ENCODE results near the gene RAPGEF2. TPM values are rescaled to one million over a fixed set of nuclear protein-coding genes. Genes with fewer than 3 reads are reported as not detected.
A peak's percentile ranks its signal among the peaks of the same experiment; 100 is the strongest.

Gene RAPGEF2
- total and polyA plus RNA-seq, 2 donors from 2014 or later = 6.9 to 50.6 TPM

DNA sequence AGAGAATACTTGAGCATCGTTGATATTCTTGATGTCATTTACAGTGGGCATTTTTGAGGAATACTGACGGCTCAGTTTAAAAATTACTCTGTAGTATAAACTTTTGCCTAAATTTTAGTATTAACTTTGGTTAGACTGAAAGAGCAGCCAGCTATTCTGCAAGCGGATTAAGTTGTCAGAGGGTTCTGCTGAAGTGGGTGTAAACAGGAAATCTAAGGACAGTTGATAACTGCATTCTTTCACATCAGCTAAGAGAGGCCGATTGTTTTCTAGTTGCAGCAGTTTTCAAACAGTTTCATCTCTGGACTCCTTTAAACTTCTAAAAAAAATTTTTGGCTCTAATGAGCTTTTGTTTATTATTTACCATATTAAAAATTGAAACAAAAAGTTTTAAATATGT is 149.6 kb downstream of the RAPGEF2 start:
- TF ChIP-seq, protein P1, sequence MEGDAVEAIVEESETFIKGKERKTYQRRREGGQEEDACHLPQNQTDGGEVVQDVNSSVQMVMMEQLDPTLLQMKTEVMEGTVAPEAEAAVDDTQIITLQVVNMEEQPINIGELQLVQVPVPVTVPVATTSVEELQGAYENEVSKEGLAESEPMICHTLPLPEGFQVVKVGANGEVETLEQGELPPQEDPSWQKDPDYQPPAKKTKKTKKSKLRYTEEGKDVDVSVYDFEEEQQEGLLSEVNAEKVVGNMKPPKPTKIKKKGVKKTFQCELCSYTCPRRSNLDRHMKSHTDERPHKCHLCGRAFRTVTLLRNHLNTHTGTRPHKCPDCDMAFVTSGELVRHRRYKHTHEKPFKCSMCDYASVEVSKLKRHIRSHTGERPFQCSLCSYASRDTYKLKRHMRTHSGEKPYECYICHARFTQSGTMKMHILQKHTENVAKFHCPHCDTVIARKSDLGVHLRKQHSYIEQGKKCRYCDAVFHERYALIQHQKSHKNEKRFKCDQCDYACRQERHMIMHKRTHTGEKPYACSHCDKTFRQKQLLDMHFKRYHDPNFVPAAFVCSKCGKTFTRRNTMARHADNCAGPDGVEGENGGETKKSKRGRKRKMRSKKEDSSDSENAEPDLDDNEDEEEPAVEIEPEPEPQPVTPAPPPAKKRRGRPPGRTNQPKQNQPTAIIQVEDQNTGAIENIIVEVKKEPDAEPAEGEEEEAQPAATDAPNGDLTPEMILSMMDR (IDR thresholded peaks at IDR 0.05; ENCODE audit: borderline replicate concordance, extremely low read depth, insufficient read depth) = no peak
- no peaks in the 10 kb centered on the region for H3K36me3 ChIP-seq (ENCODE audit: control insufficient read depth in 2 of 3, insufficient read depth in 3 of 3, low read length in 3 of 3)
- peaks cover 0 to 4% (median 0%) of the 10 kb centered on the region in 3 donors for H3K4me1 ChIP-seq (ENCODE audit: control insufficient read depth in 2 of 3, insufficient read depth in 2 of 3, low read depth in 1 of 3, low read length in 3 of 3)
- H3K27me3 ChIP-seq (ENCODE audit: control insufficient read depth, insufficient read depth, low read length) = no peaks in the 10 kb centered on the region
- DNase-seq (peak in 1 of 5 donors; percentile 41), FAIRE-seq (peak; percentile 3)
- no peak overlapping the region for H3K27ac ChIP-seq (ENCODE audit: low read depth in 2 of 2, low read length in 2 of 2)
- intact Hi-C loops (cut with DNase I) = no loop called here
- H3K4me3 ChIP-seq (ENCODE audit: low read length in 3 of 3) = no peak overlapping the region
- no peak overlapping the region for H3K9ac ChIP-seq (ENCODE audit: low read length in 3 of 3)
- H3K9me3 ChIP-seq (ENCODE audit: control insufficient read depth in 2 of 3, insufficient read depth in 1 of 3, low read length in 3 of 3) = no peaks in the 10 kb centered on the region

DNA sequence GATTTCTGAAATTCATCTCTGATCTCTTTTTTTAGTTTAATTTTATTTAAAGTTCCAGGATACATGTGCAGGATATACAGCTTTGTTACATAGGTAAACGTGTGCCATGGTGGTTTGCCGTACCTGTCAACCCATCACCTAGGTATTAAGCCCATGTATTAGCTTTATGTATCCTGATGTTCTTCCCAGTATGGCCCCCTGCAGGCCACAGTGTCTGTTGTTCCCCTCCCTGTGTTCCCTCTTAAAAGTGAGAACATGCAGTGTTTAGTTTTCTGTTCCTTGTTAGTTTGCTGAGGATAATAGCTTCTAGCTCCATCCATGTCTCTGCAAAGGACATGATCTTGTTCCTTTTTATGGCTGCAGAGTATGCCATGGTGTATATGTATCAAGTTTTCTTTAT is 153.2 kb downstream of the RAPGEF2 start:
- DNase-seq = no peak
- Histone ChIP-seq H3K27me3 (ENCODE audit: control insufficient read depth, insufficient read depth, low read length) (no peaks in the 10 kb centered on the region), H3K4me3 (ENCODE audit: low read length in 3 of 3) (no peak overlapping the region), H3K27ac (ENCODE audit: low read depth in 2 of 2, low read length in 2 of 2) (no peak overlapping the region), H3K9me3 (ENCODE audit: control insufficient read depth in 2 of 3, insufficient read depth in 1 of 3, low read length in 3 of 3) (no peaks in the 10 kb centered on the region), H3K36me3 (ENCODE audit: control insufficient read depth in 2 of 3, insufficient read depth in 3 of 3, low read length in 3 of 3) (no peaks in the 10 kb centered on the region), H3K9ac (ENCODE audit: low read length in 3 of 3) (no peak overlapping the region), H3K4me1 (ENCODE audit: control insufficient read depth in 2 of 3, insufficient read depth in 2 of 3, low read depth in 1 of 3, low read length in 3 of 3) (no peaks in the 10 kb centered on the region)
- TF ChIP-seq, protein P1 (IDR thresholded peaks at IDR 0.05; ENCODE audit: borderline replicate concordance, extremely low read depth, insufficient read depth) = no peak
- intact Hi-C loops (cut with DNase I) = no loop called here
- no peak for FAIRE-seq

DNA sequence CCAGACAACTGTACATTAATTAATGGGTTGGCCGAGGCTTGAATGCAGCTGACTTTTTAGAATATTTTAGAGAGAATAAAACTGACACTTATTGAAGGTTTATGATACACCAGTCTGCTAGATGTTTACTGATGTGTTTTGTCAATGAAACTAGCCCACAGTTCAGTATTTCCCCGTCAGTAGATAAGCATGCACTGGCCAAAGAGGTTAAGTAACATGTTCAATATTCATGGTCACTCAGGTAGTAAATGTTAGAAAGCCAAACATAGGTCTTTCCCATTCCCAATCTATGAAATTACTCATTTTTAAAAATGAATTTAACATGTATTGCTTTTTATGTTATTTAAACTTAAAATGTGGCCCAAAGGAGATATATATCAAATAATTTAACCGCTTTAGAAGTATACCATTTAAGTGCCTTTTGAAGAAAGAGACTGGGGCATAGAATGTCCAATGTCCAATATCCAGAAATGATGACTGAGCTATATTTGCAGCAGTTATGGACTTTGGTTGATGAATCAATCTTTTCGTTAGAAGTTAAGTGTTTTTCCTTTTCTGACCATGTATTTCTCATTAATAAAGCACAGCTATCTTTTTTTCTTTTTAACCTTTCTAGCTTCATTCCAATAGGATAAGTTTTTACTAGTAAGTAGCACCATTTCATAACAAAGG is 156.1 kb downstream of the RAPGEF2 start:
- Histone ChIP-seq H3K9ac (ENCODE audit: low read length in 3 of 3) (no peak overlapping the region), H3K27ac (ENCODE audit: low read depth in 2 of 2, low read length in 2 of 2) (peak overlapping the region in 1 of 2 donors; percentile 5), H3K4me3 (ENCODE audit: low read length in 3 of 3) (no peak overlapping the region), H3K9me3 (ENCODE audit: control insufficient read depth in 2 of 3, insufficient read depth in 1 of 3, low read length in 3 of 3) (no peaks in the 10 kb centered on the region), H3K27me3 (ENCODE audit: control insufficient read depth, insufficient read depth, low read length) (no peaks in the 10 kb centered on the region), H3K4me1 (ENCODE audit: control insufficient read depth in 2 of 3, insufficient read depth in 2 of 3, low read depth in 1 of 3, low read length in 3 of 3) (no peaks in the 10 kb centered on the region), H3K36me3 (ENCODE audit: control insufficient read depth in 2 of 3, insufficient read depth in 3 of 3, low read length in 3 of 3) (no peaks in the 10 kb centered on the region)
- intact Hi-C loops (cut with DNase I) = no loop called here
- TF ChIP-seq, protein P1 (IDR thresholded peaks at IDR 0.05; ENCODE audit: borderline replicate concordance, extremely low read depth, insufficient read depth) = no peak
- FAIRE-seq = no peak
- DNase-seq = no peak

DNA sequence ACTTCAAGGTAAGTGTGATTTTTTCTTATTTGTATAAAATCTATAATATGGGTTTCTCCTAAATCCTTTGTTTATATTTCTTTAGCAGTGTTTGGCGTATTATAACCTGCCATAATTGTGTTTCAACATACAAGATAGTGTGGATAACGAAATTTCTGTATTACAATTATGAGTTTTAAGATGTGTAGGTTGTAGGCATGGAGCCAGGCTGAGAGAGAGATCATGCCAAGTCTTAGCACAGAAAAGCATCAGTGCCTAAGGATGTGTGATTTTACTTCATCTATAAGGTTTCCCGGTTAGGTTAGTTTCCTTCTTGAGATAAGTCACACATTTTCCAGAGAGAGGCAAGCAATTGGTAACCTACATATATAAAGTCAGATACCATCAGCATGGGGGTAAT is 161.2 kb downstream of the RAPGEF2 start:
- H3K4me3 ChIP-seq (ENCODE audit: low read length in 3 of 3) = no peak overlapping the region
- H3K36me3 ChIP-seq (ENCODE audit: control insufficient read depth in 2 of 3, insufficient read depth in 3 of 3, low read length in 3 of 3) = no peaks in the 10 kb centered on the region
- no peak overlapping the region for H3K27ac ChIP-seq (ENCODE audit: low read depth in 2 of 2, low read length in 2 of 2)
- H3K9ac ChIP-seq (ENCODE audit: low read length in 3 of 3) = no peak overlapping the region
- TF ChIP-seq, protein P1 (IDR thresholded peaks at IDR 0.05; ENCODE audit: borderline replicate concordance, extremely low read depth, insufficient read depth) = no peak
- DNase-seq (no peak), FAIRE-seq (no peak)
- H3K27me3 ChIP-seq (ENCODE audit: control insufficient read depth, insufficient read depth, low read length) = no peaks in the 10 kb centered on the region
- intact Hi-C loops (cut with DNase I) = no loop called here
- H3K4me1 ChIP-seq (ENCODE audit: control insufficient read depth in 2 of 3, insufficient read depth in 2 of 3, low read depth in 1 of 3, low read length in 3 of 3) = peaks cover 4 to 8% (median 5%) of the 10 kb centered on the region in 3 donors
- no peaks in the 10 kb centered on the region for H3K9me3 ChIP-seq (ENCODE audit: control insufficient read depth in 2 of 3, insufficient read depth in 1 of 3, low read length in 3 of 3)

All from kidney (tissue), 14 donors.